ENCODE data around the gene MTCL1. TPM values are rescaled to one million over a fixed set of nuclear protein-coding genes. Genes with fewer than 3 reads are reported as not detected.

The MTCL1 gene
- total RNA-seq, 1 donor from 2014 or later, result 2.9 TPM

DNA sequence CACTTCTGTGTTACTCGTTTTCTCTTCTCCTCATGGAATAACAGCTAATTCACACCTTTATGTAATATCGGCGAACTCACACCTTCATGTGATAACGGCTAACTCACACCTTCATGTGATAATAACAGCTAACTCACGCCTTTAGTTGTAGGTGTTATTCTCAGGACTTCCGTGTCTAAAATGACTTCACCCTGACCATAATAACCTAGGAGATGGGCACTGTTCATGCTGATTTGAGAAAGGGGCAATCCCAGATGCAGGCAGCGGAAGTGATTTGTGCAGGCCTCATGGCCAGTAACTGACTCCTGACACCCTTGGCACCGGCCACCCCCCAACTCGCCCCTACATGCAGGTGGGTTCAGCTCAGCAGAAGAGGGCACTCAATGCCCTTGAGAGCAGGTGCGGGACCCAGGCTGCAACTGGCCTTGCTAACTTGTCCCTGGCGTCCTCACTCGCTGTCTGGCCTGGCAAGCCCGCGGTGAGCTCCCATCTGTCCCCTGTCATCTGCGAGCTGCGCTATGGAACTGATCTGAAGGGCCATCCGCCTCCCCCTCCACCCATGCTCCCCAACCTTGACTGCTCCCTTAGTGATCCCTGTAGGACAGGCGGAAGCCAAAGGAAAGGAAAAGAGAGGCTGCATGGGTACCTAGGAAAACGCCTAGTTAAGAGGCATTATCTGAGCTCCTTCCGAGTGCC is 42.6 kb upstream of the MTCL1 start:
- no peak overlapping the region for H3K27ac Mint-ChIP-seq
- H3K36me3 Mint-ChIP-seq (ENCODE audit: low read depth), result no peaks in the 10 kb centered on the region
- DNase-seq (no peak), ATAC-seq (ENCODE audit: low read depth) (no peak)
- peaks cover 3% of the 10 kb centered on the region for H3K27me3 Mint-ChIP-seq
- ChIA-PET CTCF (no interaction called here), POLR2A (no interaction called here)
- peaks cover 10% of the 10 kb centered on the region for H3K4me1 Mint-ChIP-seq
- peaks cover 3% of the 10 kb centered on the region for H3K9me3 Mint-ChIP-seq
- intact Hi-C loops (cut with micrococcal nuclease), result no loop called here
- TF ChIP-seq CTCF (IDR thresholded peaks at IDR 0.05), result no peak
- H3K4me3 Mint-ChIP-seq, result no peak overlapping the region

GRCh38 chr18:8667846-8668245 is 37.5 kb upstream of the MTCL1 start:
- Mint-ChIP-seq H3K4me1 (no peaks in the 10 kb centered on the region), H3K27me3 (no peaks in the 10 kb centered on the region), H3K9me3 (peaks cover 3% of the 10 kb centered on the region), H3K27ac (no peak overlapping the region), H3K36me3 (ENCODE audit: low read depth) (no peaks in the 10 kb centered on the region), H3K4me3 (no peak overlapping the region)
- no peak for TF ChIP-seq CTCF (IDR thresholded peaks at IDR 0.05)
- CTCF ChIA-PET, result interaction anchor here (0.6 kb wide), 1 partner anchor 187 kb away, joined by 3 read pairs; no protein-coding TSS in a partner anchor
- intact Hi-C loops (cut with micrococcal nuclease), result no loop called here
- ATAC-seq (ENCODE audit: low read depth), result no peak
- POLR2A ChIA-PET, result no interaction called here
- no peak for DNase-seq

DNA sequence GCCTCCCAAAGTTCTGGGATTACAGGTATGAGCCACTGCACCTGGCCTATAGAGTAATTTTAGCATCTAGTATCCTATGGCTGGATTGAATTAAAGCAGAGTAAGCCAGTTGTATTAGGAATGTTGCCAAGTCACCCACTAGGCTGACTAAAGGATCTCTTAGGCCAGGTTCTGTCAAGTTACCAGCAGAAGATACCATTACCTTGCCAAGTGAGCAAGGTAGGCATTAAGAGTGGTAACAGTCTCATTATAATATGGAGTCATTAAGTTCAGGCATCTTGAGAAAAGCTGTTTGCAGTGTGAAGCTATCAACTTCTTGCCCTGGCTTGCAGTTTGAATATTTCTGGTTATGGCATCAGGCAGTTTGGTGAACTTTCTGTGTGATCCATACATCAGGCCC is 37.0 kb upstream of the MTCL1 start:
- ChIA-PET CTCF (no interaction called here), POLR2A (no interaction called here)
- Mint-ChIP-seq H3K36me3 (ENCODE audit: low read depth) (no peaks in the 10 kb centered on the region), H3K4me3 (no peak overlapping the region), H3K4me1 (peaks cover under 1% of the 10 kb centered on the region), H3K27me3 (no peaks in the 10 kb centered on the region), H3K27ac (no peak overlapping the region), H3K9me3 (peaks cover 3% of the 10 kb centered on the region)
- ATAC-seq (ENCODE audit: low read depth) (no peak), DNase-seq (no peak)
- intact Hi-C loops (cut with micrococcal nuclease), result no loop called here
- no peak for TF ChIP-seq CTCF (IDR thresholded peaks at IDR 0.05)

- intact Hi-C loops (cut with micrococcal nuclease), result no loop called here
- H3K4me1 Mint-ChIP-seq, result peaks cover 7% of the 10 kb centered on the region
- ATAC-seq (ENCODE audit: low read depth), result no peak
- ChIA-PET POLR2A (no interaction called here), CTCF (no interaction called here)
- H3K4me3 Mint-ChIP-seq, result no peak overlapping the region
- H3K27ac Mint-ChIP-seq, result no peak overlapping the region
- DNase-seq, result no peak
- TF ChIP-seq CTCF (IDR thresholded peaks at IDR 0.05), result no peak
- no peaks in the 10 kb centered on the region for H3K36me3 Mint-ChIP-seq (ENCODE audit: low read depth)
- no peaks in the 10 kb centered on the region for H3K27me3 Mint-ChIP-seq
- peaks cover 3% of the 10 kb centered on the region for H3K9me3 Mint-ChIP-seq
Measured at GRCh38 chr18:8669571-8669970, 35.8 kb upstream of the MTCL1 start.

GRCh38 chr18:8673256-8674209 is 31.8 kb upstream of the MTCL1 start:
- H3K27ac Mint-ChIP-seq, result no peak overlapping the region
- no peaks in the 10 kb centered on the region for H3K9me3 Mint-ChIP-seq
- peaks cover 7% of the 10 kb centered on the region for H3K4me1 Mint-ChIP-seq
- intact Hi-C loops (cut with micrococcal nuclease), result no loop called here
- ATAC-seq (ENCODE audit: low read depth) (peak; percentile 31), DNase-seq (no peak)
- no peaks in the 10 kb centered on the region for H3K36me3 Mint-ChIP-seq (ENCODE audit: low read depth)
- no peak for TF ChIP-seq CTCF (IDR thresholded peaks at IDR 0.05)
- ChIA-PET POLR2A (no interaction called here), CTCF (interaction anchor here (1.6 kb wide), 1 partner anchor 21 kb away, joined by 4 read pairs; no protein-coding TSS in a partner anchor)
- no peaks in the 10 kb centered on the region for H3K27me3 Mint-ChIP-seq
- no peak overlapping the region for H3K4me3 Mint-ChIP-seq
